Vagina (tissue), 2 donors: ENCODE measurements around the gene GGT7. TPM values are rescaled to one million over a fixed set of nuclear protein-coding genes. Genes with fewer than 3 reads are reported as not detected.

Source experiments
- DNase-seq, 2 donors: peaks; one replicate each; pipeline ENCODE4 v3.0.0-alpha.2; 2017; ENCODE audit errors: extremely low spot score in 2 of 2
- H3K27ac ChIP-seq: fragments of 200-600 bp; sonication (generic); one replicate; pipeline ENCODE4 v1.5.1; 2019
- H3K27me3 ChIP-seq: fragments of 200-600 bp; sonication (generic); one replicate; pipeline ENCODE4 v1.5.1; 2019
- H3K36me3 ChIP-seq, 2 donors: fragments of 200-600 bp; sonication (generic); one replicate each; pipeline ENCODE4 v1.5.1; 2017 to 2019
- H3K4me1 ChIP-seq: fragments of 200-600 bp; sonication (generic); one replicate; pipeline ENCODE4 v1.5.1; 2019
- H3K4me3 ChIP-seq, 2 donors: fragments of 200-600 bp; sonication (generic); 1 replicate in 1 of 2; 2 replicates in 1 of 2; pipeline ENCODE4 v1.5.1; 2016 to 2019
- H3K9me3 ChIP-seq: fragments of 200-600 bp; sonication (generic); one replicate; pipeline ENCODE4 v1.5.1; 2019
- POLR2A ChIP-seq, 2 donors: fragments of 450-650 bp; IDR thresholded peaks; one replicate each; pipeline ENCODE4 v1.6.1; 2017; ENCODE audit warnings: antibody characterized with exemption in 2 of 2, mild to moderate bottlenecking in 2 of 2, moderate library complexity in 2 of 2
- POLR2AphosphoS5 ChIP-seq, 2 donors: sonication (generic); formaldehyde crosslinking; IDR thresholded peaks; one replicate each; pipeline ENCODE4 v1.9.0; 2017; ENCODE audit warnings: antibody characterized with exemption in 2 of 2, mild to moderate bottlenecking in 2 of 2, low read depth in 1 of 2; ENCODE audit not compliant: insufficient read depth in 1 of 2
- intact Hi-C: fragments of 100-400 bp; cut with DNase I; formaldehyde crosslinking; loops from one replicate; pipeline ENCODE4 v1.15.1; 2023
- total RNA-seq: library from RNA; depleted of rRNA; stranded (reverse); fragments of >200 nt; gene quantifications from one replicate; pipeline ENCODE4 v1.2.3, GENCODE V29; 2016
- TF ChIP-seq, protein P1 (sequence below), 3 experiments: fragments of 450-650 bp in 2 of 3; fragments of 200-600 bp in 1 of 3; sonication (generic) in 1 of 3; IDR thresholded peaks; one replicate each; pipeline ENCODE4 v1.5.1; 2017 to 2019; ENCODE audit warnings: antibody characterized with exemption in 3 of 3, mild to moderate bottlenecking in 2 of 3, moderate library complexity in 2 of 3

GGT7 gene
- total RNA-seq, 1 donor from 2014 or later = 18.9 TPM

GRCh38 chr20:34875642-34876405 lies 3.2 kb upstream of the GGT7 start:
- Histone ChIP-seq H3K4me1 (peaks cover 69% of the 10 kb centered on the region), H3K4me3 (peak overlapping the region; percentile 91 to 96), H3K27me3 (no peaks in the 10 kb centered on the region), H3K27ac (peak overlapping the region; percentile 96), H3K36me3 (no peaks in the 10 kb centered on the region), H3K9me3 (no peaks in the 10 kb centered on the region)
- intact Hi-C loops = loop anchor here (2.0 kb wide), 1 partner anchor 79 kb away; the partner anchor contains the start of genes GSS and MYH7B
- peak; percentile 72 to 80 for TF ChIP-seq POLR2AphosphoS5 (IDR thresholded peaks at IDR 0.05; ENCODE audit: insufficient read depth in 1 of 2, low read depth in 1 of 2)
- no peak for TF ChIP-seq POLR2A (IDR thresholded peaks at IDR 0.05)
- TF ChIP-seq, protein P1, sequence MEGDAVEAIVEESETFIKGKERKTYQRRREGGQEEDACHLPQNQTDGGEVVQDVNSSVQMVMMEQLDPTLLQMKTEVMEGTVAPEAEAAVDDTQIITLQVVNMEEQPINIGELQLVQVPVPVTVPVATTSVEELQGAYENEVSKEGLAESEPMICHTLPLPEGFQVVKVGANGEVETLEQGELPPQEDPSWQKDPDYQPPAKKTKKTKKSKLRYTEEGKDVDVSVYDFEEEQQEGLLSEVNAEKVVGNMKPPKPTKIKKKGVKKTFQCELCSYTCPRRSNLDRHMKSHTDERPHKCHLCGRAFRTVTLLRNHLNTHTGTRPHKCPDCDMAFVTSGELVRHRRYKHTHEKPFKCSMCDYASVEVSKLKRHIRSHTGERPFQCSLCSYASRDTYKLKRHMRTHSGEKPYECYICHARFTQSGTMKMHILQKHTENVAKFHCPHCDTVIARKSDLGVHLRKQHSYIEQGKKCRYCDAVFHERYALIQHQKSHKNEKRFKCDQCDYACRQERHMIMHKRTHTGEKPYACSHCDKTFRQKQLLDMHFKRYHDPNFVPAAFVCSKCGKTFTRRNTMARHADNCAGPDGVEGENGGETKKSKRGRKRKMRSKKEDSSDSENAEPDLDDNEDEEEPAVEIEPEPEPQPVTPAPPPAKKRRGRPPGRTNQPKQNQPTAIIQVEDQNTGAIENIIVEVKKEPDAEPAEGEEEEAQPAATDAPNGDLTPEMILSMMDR (IDR thresholded peaks at IDR 0.05) = no peak
- DNase-seq = peak in 1 of 2 donors; percentile 100

DNA sequence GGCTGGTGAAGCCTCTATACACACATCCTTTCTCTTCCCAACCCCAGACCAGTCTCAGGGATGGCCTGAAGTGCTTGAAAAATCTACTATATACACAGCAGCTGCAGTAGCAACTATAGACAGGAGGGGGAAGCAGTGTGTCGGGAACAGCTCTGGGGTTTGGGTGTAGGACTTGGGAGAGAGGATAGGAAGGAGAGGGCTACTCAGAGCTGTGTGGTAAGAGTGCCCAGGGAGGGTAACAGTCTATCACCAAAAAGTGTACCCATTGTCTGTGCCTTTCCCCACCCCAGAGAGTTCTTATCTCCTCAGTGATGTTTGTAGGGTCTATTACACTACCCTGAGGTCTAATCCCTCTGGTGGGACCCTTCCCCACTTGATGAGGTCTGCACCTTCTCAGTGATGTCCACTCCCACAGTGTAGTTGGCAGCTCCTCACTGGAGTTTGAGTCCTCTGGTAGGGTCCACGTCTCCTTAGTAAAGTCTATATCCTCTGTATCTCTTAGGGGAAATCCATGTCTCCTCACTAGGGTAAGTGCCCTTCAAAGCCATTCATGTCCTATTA lies 1.5 kb upstream of the GGT7 start:
- no peaks in the 10 kb centered on the region for H3K27me3 ChIP-seq
- DNase-seq = peak in 1 of 2 donors; percentile 89
- intact Hi-C loops = loop anchor here (2.0 kb wide), 1 partner anchor 81 kb away; the partner anchor contains the start of genes GSS and MYH7B
- H3K9me3 ChIP-seq = no peaks in the 10 kb centered on the region
- TF ChIP-seq, protein P1 (IDR thresholded peaks at IDR 0.05) = peak; percentile 58 to 88 (median 75)
- TF ChIP-seq POLR2AphosphoS5 (IDR thresholded peaks at IDR 0.05; ENCODE audit: insufficient read depth in 1 of 2, low read depth in 1 of 2) (peak in 1 of 2 donors; percentile 70), POLR2A (IDR thresholded peaks at IDR 0.05) (no peak)
- H3K27ac ChIP-seq = peak overlapping the region; percentile 96
- no peaks in the 10 kb centered on the region for H3K36me3 ChIP-seq
- H3K4me3 ChIP-seq = no peak overlapping the region
- H3K4me1 ChIP-seq = peaks cover 61% of the 10 kb centered on the region

DNA sequence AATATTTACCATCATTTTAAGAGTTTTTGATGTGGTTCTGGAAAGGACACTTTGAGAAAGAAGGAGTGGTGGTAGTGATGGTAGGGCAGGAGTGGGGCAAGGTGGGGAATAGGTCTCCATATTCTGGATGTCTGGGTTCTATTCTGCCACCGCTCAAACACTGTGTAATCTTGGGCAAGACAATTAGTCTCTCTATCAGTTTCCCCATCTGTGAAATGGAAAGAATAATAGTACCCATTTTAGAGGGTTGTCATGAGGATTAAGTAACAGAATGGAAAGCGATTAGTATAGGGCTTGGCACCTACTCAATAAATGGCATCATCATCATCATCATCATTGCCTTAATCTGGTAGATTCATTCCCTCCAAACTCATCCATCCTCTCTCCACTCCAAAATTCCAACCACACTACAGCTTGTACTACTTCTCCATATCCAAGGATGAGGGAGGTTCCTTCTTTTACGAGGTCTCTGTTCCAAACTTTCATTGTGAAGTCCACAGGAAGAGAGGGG lies 982 bp upstream of the GGT7 start:
- intact Hi-C loops = loop anchor here (2.0 kb wide), 1 partner anchor 81 kb away; the partner anchor contains the start of genes GSS and MYH7B
- TF ChIP-seq POLR2A (IDR thresholded peaks at IDR 0.05) = no peak
- TF ChIP-seq POLR2AphosphoS5 (IDR thresholded peaks at IDR 0.05; ENCODE audit: insufficient read depth in 1 of 2, low read depth in 1 of 2) = no peak
- TF ChIP-seq, protein P1 (IDR thresholded peaks at IDR 0.05) = no peak
- peaks cover 60% of the 10 kb centered on the region for H3K4me1 ChIP-seq
- no peak overlapping the region for H3K27ac ChIP-seq
- DNase-seq = peak in 1 of 2 donors; percentile 37
- H3K4me3 ChIP-seq = peak overlapping the region in 1 of 2 donors; percentile 67
- H3K27me3 ChIP-seq = no peaks in the 10 kb centered on the region
- no peaks in the 10 kb centered on the region for H3K36me3 ChIP-seq
- H3K9me3 ChIP-seq = no peaks in the 10 kb centered on the region

DNA sequence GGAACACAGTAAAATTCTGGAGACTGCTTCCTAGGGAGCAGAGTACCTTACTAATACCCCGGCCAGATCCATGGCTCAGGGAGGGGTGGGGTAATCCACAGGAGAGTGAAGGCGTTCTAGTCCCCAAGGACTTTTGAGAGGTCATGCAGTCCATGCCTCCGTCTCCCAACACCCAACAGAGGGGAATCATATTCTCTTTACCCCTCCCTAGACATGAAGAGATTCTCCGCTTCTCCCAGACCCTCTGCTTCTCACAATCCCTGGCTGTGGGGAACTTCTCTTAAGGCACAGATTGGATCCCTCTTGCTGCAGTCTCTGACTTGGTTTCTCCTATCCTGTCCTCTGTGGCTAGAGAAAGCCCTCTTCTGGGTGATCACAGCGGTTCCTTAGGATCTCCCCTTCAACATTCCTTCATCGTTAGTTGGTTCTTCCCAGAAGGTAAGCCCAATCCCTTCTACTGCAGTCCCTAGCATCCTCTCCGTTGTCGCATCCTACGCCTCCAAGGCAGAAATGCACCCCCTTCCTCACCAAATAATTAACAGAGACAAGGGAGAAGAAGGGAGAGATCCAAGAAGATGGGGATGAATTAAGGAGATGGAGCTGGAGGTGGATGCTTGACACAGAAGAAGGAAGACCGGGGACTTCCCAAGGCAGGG lies 562 bp downstream of the GGT7 start:
- intact Hi-C loops = no loop called here
- peak in 1 of 2 donors; percentile 82 for DNase-seq
- peaks cover 45% of the 10 kb centered on the region for H3K4me1 ChIP-seq
- H3K27ac ChIP-seq = peak overlapping the region; percentile 85
- H3K27me3 ChIP-seq = no peaks in the 10 kb centered on the region
- peak overlapping the region; percentile 67 to 83 for H3K4me3 ChIP-seq
- H3K9me3 ChIP-seq = no peaks in the 10 kb centered on the region
- TF ChIP-seq POLR2AphosphoS5 (IDR thresholded peaks at IDR 0.05; ENCODE audit: insufficient read depth in 1 of 2, low read depth in 1 of 2) (no peak), POLR2A (IDR thresholded peaks at IDR 0.05) (no peak)
- TF ChIP-seq, protein P1 (IDR thresholded peaks at IDR 0.05) = no peak
- H3K36me3 ChIP-seq = no peaks in the 10 kb centered on the region
